DOHH2 (cell line): ENCODE results near the gene METAP1D.

Experiments
- EZH2phosphoT487 ChIP-seq: fragments of 200-600 bp; sonication (generic); IDR thresholded peaks from 2 replicates; pipeline ENCODE4 v1.6.1; 2017; ENCODE audit warnings: borderline replicate concordance, mild to moderate bottlenecking, antibody characterized with exemption, low read length, moderate library complexity, mixed read lengths
- TF ChIP-seq, protein P1 (sequence below): fragments of 200-600 bp; sonication (generic); IDR thresholded peaks from one replicate; pipeline ENCODE4 v1.5.1; 2014; ENCODE audit warnings: antibody characterized with exemption, mild to moderate bottlenecking, low read depth, low read length; ENCODE audit not compliant: poor library complexity, severe bottlenecking

- TF ChIP-seq, protein P1, sequence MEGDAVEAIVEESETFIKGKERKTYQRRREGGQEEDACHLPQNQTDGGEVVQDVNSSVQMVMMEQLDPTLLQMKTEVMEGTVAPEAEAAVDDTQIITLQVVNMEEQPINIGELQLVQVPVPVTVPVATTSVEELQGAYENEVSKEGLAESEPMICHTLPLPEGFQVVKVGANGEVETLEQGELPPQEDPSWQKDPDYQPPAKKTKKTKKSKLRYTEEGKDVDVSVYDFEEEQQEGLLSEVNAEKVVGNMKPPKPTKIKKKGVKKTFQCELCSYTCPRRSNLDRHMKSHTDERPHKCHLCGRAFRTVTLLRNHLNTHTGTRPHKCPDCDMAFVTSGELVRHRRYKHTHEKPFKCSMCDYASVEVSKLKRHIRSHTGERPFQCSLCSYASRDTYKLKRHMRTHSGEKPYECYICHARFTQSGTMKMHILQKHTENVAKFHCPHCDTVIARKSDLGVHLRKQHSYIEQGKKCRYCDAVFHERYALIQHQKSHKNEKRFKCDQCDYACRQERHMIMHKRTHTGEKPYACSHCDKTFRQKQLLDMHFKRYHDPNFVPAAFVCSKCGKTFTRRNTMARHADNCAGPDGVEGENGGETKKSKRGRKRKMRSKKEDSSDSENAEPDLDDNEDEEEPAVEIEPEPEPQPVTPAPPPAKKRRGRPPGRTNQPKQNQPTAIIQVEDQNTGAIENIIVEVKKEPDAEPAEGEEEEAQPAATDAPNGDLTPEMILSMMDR: no peak
- no peak for TF ChIP-seq EZH2phosphoT487
These were observed 105.8 kb downstream of the METAP1D start for GRCh38 chr2:172105471-172106107.
